Muscle of leg (tissue), 11 donors: ENCODE results near the gene CERKL. TPM values are rescaled to one million over a fixed set of nuclear protein-coding genes. Genes with fewer than 3 reads are reported as not detected.

Experiments used
- DNase-seq: peaks from one replicate; pipeline ENCODE4 v3.0.0; 2013
- H3K27ac ChIP-seq: one replicate; pipeline ENCODE4 v1.5.1; 2013; ENCODE audit warnings: mild to moderate bottlenecking, low read length, control low read depth
- H3K27me3 ChIP-seq: one replicate; pipeline ENCODE4 v1.6.1; 2013; ENCODE audit warnings: low read length; ENCODE audit not compliant: control insufficient read depth, insufficient read depth
- H3K36me3 ChIP-seq: one replicate; pipeline ENCODE4 v1.6.1; 2013; ENCODE audit warnings: low read length; ENCODE audit not compliant: control insufficient read depth, insufficient read depth
- H3K4me1 ChIP-seq: one replicate; pipeline ENCODE4 v1.6.1; 2013; ENCODE audit warnings: low read length; ENCODE audit not compliant: control insufficient read depth, insufficient read depth
- H3K4me3 ChIP-seq: one replicate; pipeline ENCODE4 v1.5.1; 2013; ENCODE audit warnings: low read length, control low read depth
- H3K9me3 ChIP-seq: replicated peaks from 2 replicates; pipeline ENCODE4 v1.6.1; 2013; ENCODE audit warnings: low read depth, low read length; ENCODE audit not compliant: control insufficient read depth
- WGBS: methylation state at CpG from one replicate; pipeline ENCODE4 v1.1.5; 2013; ENCODE audit warnings: missing lambda C conversion rate; ENCODE audit not compliant: insufficient coverage; 5-methylcytosine and 5-hydroxymethylcytosine counted together
- polyA plus RNA-seq, 8 donors: library from polyadenylated mRNA; unstranded; fragments of 120-200 nt; gene quantifications; one replicate each; pipeline versions ENCODE4 v1.2.1 to v1.2.3, GENCODE V29; 2013; ENCODE audit warnings: inconsistent platforms in 1 of 8, low replicate concordance in 1 of 8; ENCODE audit not compliant: insufficient read length in 8 of 8, insufficient read depth in 1 of 8
- total RNA-seq: library from RNA; stranded (reverse); fragments of 120-200 nt; gene quantifications from one replicate; pipeline ENCODE4 v1.2.4, GENCODE V29; 2013

Gene CERKL
- total and polyA plus RNA-seq, 9 donors, result 5.9 to 9.8 (median 7.8) TPM; not detected in 1

DNA sequence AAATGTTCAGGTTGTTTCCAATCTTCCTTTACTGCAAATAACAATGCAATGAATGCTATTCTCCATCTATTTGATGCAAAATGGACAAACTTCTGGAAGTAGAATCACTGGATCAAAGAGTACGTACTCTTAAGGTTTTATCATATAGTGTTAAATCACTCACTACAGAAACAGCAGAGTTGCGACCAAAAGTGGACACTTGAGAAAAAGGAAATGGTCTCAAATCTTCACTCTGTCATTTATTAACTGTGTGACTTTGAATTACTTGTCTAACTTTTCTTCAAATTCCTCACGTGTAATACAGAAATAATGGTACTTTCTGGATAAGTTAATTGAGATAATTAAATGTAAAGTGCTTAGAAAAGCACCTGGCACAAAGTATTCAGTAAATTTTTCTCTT, 78.1 kb downstream of the CERKL start:
- H3K36me3 ChIP-seq, result no peaks in the 10 kb centered on the region
- no CpG with 5 or more reads among the region's 3 CpGs for WGBS

DNA sequence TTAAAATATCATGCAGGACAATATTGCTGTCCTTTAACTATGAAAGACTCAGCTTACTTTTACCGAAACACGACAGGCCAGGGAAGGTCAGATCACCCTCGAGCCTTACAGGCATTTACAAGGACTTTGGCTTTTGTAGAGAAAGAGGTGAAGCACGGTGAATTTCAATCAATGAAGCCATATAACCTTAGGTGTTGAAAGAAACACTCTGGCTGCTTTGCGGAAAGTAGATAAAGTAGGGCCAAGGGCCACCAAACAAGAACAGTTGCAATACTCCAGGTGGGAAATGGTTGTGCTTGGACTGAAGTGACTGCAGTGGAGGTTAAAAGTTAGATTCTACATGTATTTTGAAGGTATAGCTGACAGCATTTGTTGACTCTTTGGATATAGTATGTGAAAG, 80.5 kb downstream of the CERKL start:
- peaks cover 2% of the 10 kb centered on the region for H3K27me3 ChIP-seq

More for the DNA sequence above, 78.1 kb downstream of the CERKL start:
- Histone ChIP-seq H3K9me3 (no peaks in the 10 kb centered on the region), H3K4me1 (no peaks in the 10 kb centered on the region), H3K4me3 (no peak overlapping the region), H3K27ac (no peak overlapping the region), H3K27me3 (peaks cover 2% of the 10 kb centered on the region)
- DNase-seq, result no peak

DNA sequence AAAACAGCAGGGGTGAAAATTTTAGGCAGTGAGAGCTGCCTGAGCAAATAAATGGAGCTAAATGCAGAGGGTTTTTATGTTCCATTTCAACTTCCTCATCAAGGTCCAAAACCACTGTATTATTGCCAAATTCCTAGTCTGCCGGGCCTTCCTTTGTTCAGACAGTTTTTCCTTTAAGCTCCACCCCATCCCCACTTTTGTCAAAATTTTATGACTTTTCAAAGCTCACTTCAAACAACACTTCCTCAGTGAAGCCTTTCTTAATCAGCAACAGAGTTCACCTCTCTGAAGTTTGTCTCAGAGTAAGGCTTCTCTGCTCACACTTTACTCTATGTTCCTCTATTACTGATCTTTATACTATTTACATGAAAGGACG, 81.3 kb downstream of the CERKL start:
- Histone ChIP-seq H3K27me3 (peaks cover 2% of the 10 kb centered on the region), H3K4me3 (no peak overlapping the region), H3K4me1 (no peaks in the 10 kb centered on the region), H3K27ac (no peak overlapping the region), H3K9me3 (no peaks in the 10 kb centered on the region), H3K36me3 (no peaks in the 10 kb centered on the region)
- 0% methylated on average over 1 of the region's 2 CpGs for WGBS
- DNase-seq, result no peak

More for the DNA sequence above, 80.5 kb downstream of the CERKL start:
- no peaks in the 10 kb centered on the region for H3K9me3 ChIP-seq
- no peak overlapping the region for H3K27ac ChIP-seq
- no peak for DNase-seq
- no peaks in the 10 kb centered on the region for H3K4me1 ChIP-seq
- H3K36me3 ChIP-seq, result no peaks in the 10 kb centered on the region
- H3K4me3 ChIP-seq, result no peak overlapping the region
- 69% methylated on average over 4 of the region's 5 CpGs for WGBS

GRCh38 chr2:181575024-181575649, 81.8 kb downstream of the CERKL start:
- H3K27ac ChIP-seq, result no peak overlapping the region
- no peak overlapping the region for H3K4me3 ChIP-seq
- peaks cover 2% of the 10 kb centered on the region for H3K27me3 ChIP-seq
- no peak for DNase-seq
- H3K4me1 ChIP-seq, result no peaks in the 10 kb centered on the region
- 67% methylated on average over 2 of the region's 7 CpGs for WGBS
- H3K36me3 ChIP-seq, result no peaks in the 10 kb centered on the region
- H3K9me3 ChIP-seq, result no peaks in the 10 kb centered on the region

DNA sequence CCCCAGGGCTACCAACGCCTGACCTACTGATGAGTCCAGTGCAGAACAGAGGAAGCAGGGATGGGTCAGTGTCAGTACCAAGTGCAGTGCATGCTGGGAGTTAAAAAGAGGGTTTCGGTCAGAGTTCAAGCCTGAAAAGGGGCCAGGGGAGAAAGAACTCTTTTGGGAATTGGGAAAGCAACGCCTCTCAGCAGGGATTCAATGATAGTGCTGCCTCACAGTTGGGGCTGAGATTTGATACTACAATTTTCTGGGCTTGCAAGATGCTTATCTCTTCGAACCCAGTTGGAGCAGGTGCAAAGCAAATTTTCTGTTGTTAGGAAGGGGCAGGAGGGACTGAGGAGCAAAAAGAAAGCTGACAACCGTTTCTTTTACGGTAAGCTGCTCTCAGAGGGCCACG, 82.6 kb downstream of the CERKL start:
- DNase-seq, result no peak
- H3K36me3 ChIP-seq, result no peaks in the 10 kb centered on the region
- no peaks in the 10 kb centered on the region for H3K4me1 ChIP-seq
- H3K27me3 ChIP-seq, result peaks cover 2% of the 10 kb centered on the region
- no peak overlapping the region for H3K27ac ChIP-seq
- 57% methylated on average over 3 of the region's 7 CpGs for WGBS
- H3K4me3 ChIP-seq, result no peak overlapping the region
- no peaks in the 10 kb centered on the region for H3K9me3 ChIP-seq

GRCh38 chr2:181573140-181573736, 83.7 kb downstream of the CERKL start:
- H3K9me3 ChIP-seq, result no peaks in the 10 kb centered on the region
- H3K4me3 ChIP-seq, result no peak overlapping the region

DNA sequence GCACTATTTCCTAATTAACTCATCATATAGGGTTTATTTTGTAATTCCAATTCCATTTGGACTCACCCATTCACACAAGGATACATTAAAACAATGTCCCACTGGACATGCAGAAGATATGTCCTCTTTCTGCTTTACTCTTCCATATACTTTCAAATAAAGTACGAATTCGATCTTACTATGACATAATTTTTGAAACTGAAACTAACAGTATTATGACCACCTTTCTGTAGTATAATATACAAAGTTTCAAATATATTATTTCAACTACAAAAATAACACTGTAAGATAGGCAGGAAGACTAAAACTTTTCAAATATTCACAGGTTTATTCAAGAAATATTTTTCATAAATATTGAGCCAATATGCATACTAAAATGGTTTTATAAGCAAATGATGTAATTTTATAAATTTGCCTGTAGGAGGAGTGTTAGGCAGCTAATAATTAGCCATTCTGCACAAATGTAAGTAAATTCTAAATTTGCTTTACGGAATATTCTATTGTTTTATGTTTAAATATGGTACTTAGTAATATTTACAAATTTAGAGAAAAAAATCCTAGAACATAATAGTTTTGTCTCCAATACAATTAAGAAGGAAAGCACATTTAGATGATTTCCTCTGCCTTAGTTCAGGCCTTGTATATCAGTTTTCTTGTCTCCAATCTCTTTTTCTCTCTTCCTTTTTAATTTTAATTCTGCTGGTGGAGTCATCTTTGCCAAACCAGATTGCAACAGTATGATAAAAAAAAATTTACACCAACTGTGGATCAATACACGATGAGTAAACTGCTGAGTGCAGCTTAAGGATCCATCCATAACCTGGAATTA, 85.9 kb downstream of the CERKL start:
- H3K36me3 ChIP-seq, result no peaks in the 10 kb centered on the region
- no peaks in the 10 kb centered on the region for H3K4me1 ChIP-seq
- peaks cover 2% of the 10 kb centered on the region for H3K27me3 ChIP-seq
- WGBS, result no CpG with 5 or more reads among the region's 4 CpGs
- H3K9me3 ChIP-seq, result no peaks in the 10 kb centered on the region
- H3K4me3 ChIP-seq, result no peak overlapping the region
- no peak for DNase-seq
- no peak overlapping the region for H3K27ac ChIP-seq

More at GRCh38 chr2:181573140-181573736, 83.7 kb downstream of the CERKL start:
- Histone ChIP-seq H3K36me3 (no peaks in the 10 kb centered on the region), H3K4me1 (no peaks in the 10 kb centered on the region), H3K27me3 (peaks cover 2% of the 10 kb centered on the region), H3K27ac (no peak overlapping the region)
- DNase-seq, result peak; percentile 37
- no CpG with 5 or more reads among the region's 4 CpGs for WGBS

GRCh38 chr2:181570059-181570458, 86.8 kb downstream of the CERKL start:
- 100% methylated on average over 1 of the region's 2 CpGs for WGBS
- no peak overlapping the region for H3K27ac ChIP-seq
- H3K27me3 ChIP-seq, result peaks cover 2% of the 10 kb centered on the region
- no peak overlapping the region for H3K4me3 ChIP-seq
- H3K9me3 ChIP-seq, result no peaks in the 10 kb centered on the region
- H3K4me1 ChIP-seq, result no peaks in the 10 kb centered on the region
- no peak for DNase-seq
- H3K36me3 ChIP-seq, result no peaks in the 10 kb centered on the region

DNA sequence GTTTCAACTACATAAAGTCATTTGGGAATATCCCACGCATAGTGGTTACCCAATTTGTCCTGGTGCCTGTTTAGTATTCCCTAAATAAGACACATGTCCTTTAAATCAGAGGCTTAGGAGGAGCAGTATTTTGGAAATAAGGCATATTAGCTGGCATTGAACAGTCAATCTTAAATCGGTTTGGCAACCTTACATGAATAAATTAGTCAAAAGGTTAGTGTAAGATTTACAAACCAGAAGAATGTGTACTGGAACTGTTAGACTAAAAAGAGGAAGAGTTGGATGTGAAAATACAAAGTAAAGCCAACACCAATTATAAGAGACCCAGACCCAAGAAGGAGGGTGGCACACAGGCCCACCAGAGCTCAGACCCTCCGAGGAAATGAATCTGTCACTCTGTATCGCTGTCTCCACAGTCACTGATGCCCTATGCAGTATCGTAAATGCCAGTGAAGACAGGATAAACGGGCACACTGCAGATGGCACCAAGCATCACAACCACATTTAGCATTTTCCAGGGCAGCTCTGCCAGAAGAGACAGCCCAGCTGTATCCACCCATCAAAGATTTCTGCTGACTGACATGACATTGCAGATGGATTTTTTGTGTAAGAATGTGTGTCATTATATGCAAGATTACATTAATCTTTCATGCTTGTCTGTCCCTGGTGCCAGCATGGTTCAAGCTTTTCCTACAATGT, 90.4 kb downstream of the CERKL start:
- no peak overlapping the region for H3K27ac ChIP-seq
- H3K4me1 ChIP-seq, result no peaks in the 10 kb centered on the region
- H3K27me3 ChIP-seq, result no peaks in the 10 kb centered on the region
- DNase-seq, result peak; percentile 56
- 73% methylated on average over 4 of the region's 6 CpGs for WGBS
- H3K4me3 ChIP-seq, result no peak overlapping the region
- H3K36me3 ChIP-seq, result no peaks in the 10 kb centered on the region
- H3K9me3 ChIP-seq, result no peaks in the 10 kb centered on the region
